OCI-LY1 (cell line): ENCODE results near the gene SEMA4G.

Experiments
- EZH2 ChIP-seq: fragments of 200-600 bp; sonication (generic), shearing (Covaris generic); IDR thresholded peaks from 2 replicates; pipeline ENCODE4 v1.8.0; 2017; ENCODE audit warnings: borderline replicate concordance, mixed run types, mild to moderate bottlenecking, antibody characterized with exemption, low read length, moderate library complexity, mixed read lengths
- TF ChIP-seq, protein P1 (sequence below): fragments of 200-600 bp; sonication (generic), shearing (Covaris generic); IDR thresholded peaks from 2 replicates; pipeline ENCODE4 v1.5.1; 2017; ENCODE audit warnings: mild to moderate bottlenecking, antibody characterized with exemption, low read length, moderate library complexity, mixed read lengths

DNA sequence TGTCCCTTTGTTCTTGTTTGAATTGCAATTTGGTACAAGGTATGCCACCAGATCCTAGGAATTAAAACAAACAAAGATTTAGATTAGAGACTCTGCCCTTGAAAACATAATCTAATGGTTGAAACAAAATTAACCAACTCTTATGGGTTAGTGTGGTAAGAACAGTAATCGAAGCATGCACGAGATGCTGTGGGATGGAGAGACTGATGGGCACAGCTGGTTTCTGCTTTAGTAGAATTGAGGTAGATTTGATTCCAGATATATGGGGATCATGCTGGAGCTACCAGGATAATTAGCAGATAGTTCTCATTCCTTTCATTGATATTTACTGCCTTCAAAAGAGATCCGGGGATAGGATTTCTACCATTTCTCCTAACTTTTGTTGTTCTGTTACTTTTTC, 20.4 kb upstream of the SEMA4G start:
- TF ChIP-seq, protein P1, sequence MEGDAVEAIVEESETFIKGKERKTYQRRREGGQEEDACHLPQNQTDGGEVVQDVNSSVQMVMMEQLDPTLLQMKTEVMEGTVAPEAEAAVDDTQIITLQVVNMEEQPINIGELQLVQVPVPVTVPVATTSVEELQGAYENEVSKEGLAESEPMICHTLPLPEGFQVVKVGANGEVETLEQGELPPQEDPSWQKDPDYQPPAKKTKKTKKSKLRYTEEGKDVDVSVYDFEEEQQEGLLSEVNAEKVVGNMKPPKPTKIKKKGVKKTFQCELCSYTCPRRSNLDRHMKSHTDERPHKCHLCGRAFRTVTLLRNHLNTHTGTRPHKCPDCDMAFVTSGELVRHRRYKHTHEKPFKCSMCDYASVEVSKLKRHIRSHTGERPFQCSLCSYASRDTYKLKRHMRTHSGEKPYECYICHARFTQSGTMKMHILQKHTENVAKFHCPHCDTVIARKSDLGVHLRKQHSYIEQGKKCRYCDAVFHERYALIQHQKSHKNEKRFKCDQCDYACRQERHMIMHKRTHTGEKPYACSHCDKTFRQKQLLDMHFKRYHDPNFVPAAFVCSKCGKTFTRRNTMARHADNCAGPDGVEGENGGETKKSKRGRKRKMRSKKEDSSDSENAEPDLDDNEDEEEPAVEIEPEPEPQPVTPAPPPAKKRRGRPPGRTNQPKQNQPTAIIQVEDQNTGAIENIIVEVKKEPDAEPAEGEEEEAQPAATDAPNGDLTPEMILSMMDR, result no peak
- TF ChIP-seq EZH2, result no peak
